Heart right ventricle (tissue), 16 donors: ENCODE measurements around the gene ABHD16B. TPM values are rescaled to one million over a fixed set of nuclear protein-coding genes. Genes with fewer than 3 reads are reported as not detected.

Experiments
- ATAC-seq, 8 donors: fragments of 200-7000 bp; cut with Tn5 transposase; one replicate each; pipeline ENCODE4 v1.9.1; 2020; ENCODE audit warnings: mild to moderate bottlenecking in 8 of 8, moderate library complexity in 8 of 8, moderate number of reproducible peaks in 1 of 8
- DNase-seq, 2 donors: peaks; one replicate each; pipeline ENCODE4 v3.0.0-alpha.2; 2020
- H3K27ac ChIP-seq, 10 donors: fragments of 200-600 bp; sonication (generic) in 2 of 10; one replicate each; pipeline versions ENCODE4 v1.5.0 to v1.8.0; 2020 to 2022; ENCODE audit warnings: mild to moderate bottlenecking in 3 of 10
- H3K27me3 ChIP-seq, 7 donors: fragments of 200-600 bp; one replicate each; pipeline ENCODE4 v1.8.0; 2021 to 2022; ENCODE audit warnings: mild to moderate bottlenecking in 2 of 7
- H3K36me3 ChIP-seq, 9 donors: fragments of 200-600 bp; sonication (generic) in 1 of 9; one replicate each; pipeline versions ENCODE4 v1.5.0 to v1.8.0; 2020 to 2022; ENCODE audit warnings: mild to moderate bottlenecking in 2 of 9
- H3K4me1 ChIP-seq, 9 donors: fragments of 200-600 bp; sonication (generic) in 1 of 9; one replicate each; pipeline versions ENCODE4 v1.5.0 to v1.8.0; 2020 to 2022; ENCODE audit warnings: mild to moderate bottlenecking in 4 of 9
- H3K4me3 ChIP-seq, 10 donors: fragments of 200-600 bp; sonication (generic) in 2 of 10; one replicate each; pipeline versions ENCODE4 v1.5.0 to v1.8.0; 2020 to 2022; ENCODE audit warnings: mild to moderate bottlenecking in 7 of 10, moderate library complexity in 2 of 10
- H3K9me3 ChIP-seq, 11 donors: fragments of 200-600 bp in 10 of 11; sonication (generic) in 2 of 11; one replicate each; pipeline versions ENCODE4 v1.5.0 to v1.8.0; 2013 to 2022; ENCODE audit warnings: mild to moderate bottlenecking in 2 of 11, control low read depth in 1 of 11, moderate library complexity in 1 of 11
- CTCF ChIP-seq, 9 donors: fragments of 200-600 bp; sonication (generic) in 2 of 9; IDR thresholded peaks; one replicate each; pipeline versions ENCODE4 v1.5.0 to v1.8.0; 2021 to 2022; ENCODE audit warnings: antibody characterized with exemption in 9 of 9, mild to moderate bottlenecking in 5 of 9, moderate library complexity in 1 of 9
- whole genome bisulfite sequencing, 2 donors: extraction: QIAGEN DNeasy Blood & Tissue Kit; methylation state at CpG; one replicate each; pipeline ENCODE4 v1.1.7; 2013; ENCODE audit warnings: inconsistent platforms in 1 of 2; 5-methylcytosine and 5-hydroxymethylcytosine counted together
- intact Hi-C, 10 donors: fragments of 100-400 bp; cut with DNase I; formaldehyde crosslinking; loops; one replicate each; pipeline versions ENCODE4 v1.11.1 to v1.14.2; 2022
- polyA plus RNA-seq, 2 donors: library from polyadenylated mRNA; stranded (reverse); fragments of 200-250 nt; gene quantifications; one replicate each; pipeline ENCODE4 v1.2.3, GENCODE V29; 2013
- total RNA-seq, 10 donors: library from RNA; stranded (reverse); fragmentation: NEBNext Ultra II Directional in 3 of 10; extraction: Animal tissue kit (Norgen Biotek cat#: 25700) in 3 of 10; gene quantifications; one replicate each; pipeline versions ENCODE4 v1.2.1 to v1.2.4, GENCODE V29; 2021 to 2023
- donor health status: Arrhythmogenic right ventricular cardiomyopathy.
- donor health status: ischemic (EF 13 %, LVEDD 7.1; RV severe dilation, severe dysfunction).
- donor health status: healthy with polysubstance abuse.
- donor health status: DM: no; HTN: yes; CAD: no.
- donor health status: DM: no; HTN: no; CAD: no.
- donor health status: ischemic (EF 25% LVEDD 6.9; RV normal size, moderate dysfunction).
- donor health status: ischemic (EF 25% LVEDD 5.7; RV mildly dilated, moderate dysfunction).
- donor health status: healthy.
- donor health status: DM: yes; HTN: yes; CAD: no.
- donor health status: Ischemic cardiomyopathy.
- donor health status: ischemic (EF 35%, LVEDD 5.7; RV mildly dilated, moderate dysfunction).
- donor health status: nonischemic (EF 11% LVEDD 7.7; RV severe dilation, severe dysfunction).
- donor health status: DM: yes; HTN: yes; CAD: no.
- donor health status: PGD.
- donor health status: ischemic (EF 29% LVEDD 5.4; RV normal size, mild dysfunction).
- donor health status: nonischemic (EF 23%, LVEDD 6.1; RV moderate dilation, normal function).

Gene ABHD16B
- total and polyA plus RNA-seq, 12 donors, result 0.32 to 0.59 TPM; not detected in 10

DNA sequence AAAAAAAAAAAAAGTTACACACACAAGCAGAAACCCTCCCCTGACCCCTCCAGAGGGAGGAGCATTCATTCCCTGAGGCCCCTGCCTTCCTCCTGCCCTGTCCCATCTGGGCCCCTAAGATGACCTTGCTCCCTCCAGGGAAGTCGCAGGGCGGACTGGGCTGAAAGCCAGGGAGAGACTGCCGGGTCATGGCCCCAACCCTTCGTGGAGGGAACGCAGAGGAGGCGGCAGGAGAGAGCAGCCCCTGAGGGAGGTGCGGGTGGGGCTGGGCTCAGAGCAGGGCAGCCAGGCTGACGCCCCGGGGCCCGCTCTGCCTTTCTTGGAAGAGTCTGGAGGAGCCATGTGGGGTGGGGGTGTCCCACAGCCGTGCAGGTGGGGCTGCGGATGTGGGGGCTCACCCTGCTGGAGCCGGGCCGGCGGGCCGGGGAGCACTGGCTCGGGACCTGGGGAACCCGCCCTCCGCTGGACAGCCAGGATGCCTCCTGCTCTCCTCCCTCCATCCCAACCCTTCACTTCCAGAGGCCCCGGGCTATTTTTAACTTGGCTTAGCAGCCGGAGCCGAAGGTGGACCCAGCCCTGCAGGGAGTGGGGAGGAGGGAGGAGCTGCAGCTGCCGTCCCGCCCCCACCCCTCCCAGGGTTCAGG lies 15.0 kb upstream of the ABHD16B start:
- peaks cover 16 to 56% (median 45%) of the 10 kb centered on the region in 9 donors for H3K4me1 ChIP-seq
- no peaks in the 10 kb centered on the region for H3K9me3 ChIP-seq
- H3K27me3 ChIP-seq, result peaks cover 0 to 59% (median 0%) of the 10 kb centered on the region in 7 donors
- DNase-seq (peak; percentile 89 to 90), ATAC-seq (peak; percentile 68 to 89 (median 86))
- peak overlapping the region in 9 of 10 donors; percentile 2 to 54 (median 32) for H3K4me3 ChIP-seq
- intact Hi-C loops, result no loop called here
- H3K36me3 ChIP-seq, result no peaks in the 10 kb centered on the region
- peak in 3 of 9 donors; percentile 9 to 28 (median 25) for TF ChIP-seq CTCF (IDR thresholded peaks at IDR 0.05)
- peak overlapping the region; percentile 42 to 94 (median 86) for H3K27ac ChIP-seq
- 2% methylated on average over 24 of the region's 24 CpGs for WGBS, 2 donors

- ATAC-seq (no peak), DNase-seq (no peak)
- H3K36me3 ChIP-seq, result no peaks in the 10 kb centered on the region
- intact Hi-C loops, result no loop called here
- WGBS, 2 donors, result 24 to 37% methylated on average over 2 to 3 of the region's 3 CpGs
- peaks cover 0 to 59% (median 0%) of the 10 kb centered on the region in 7 donors for H3K27me3 ChIP-seq
- TF ChIP-seq CTCF (IDR thresholded peaks at IDR 0.05), result no peak
- peak overlapping the region in 3 of 10 donors; percentile 2 to 46 (median 32) for H3K4me3 ChIP-seq
- H3K4me1 ChIP-seq, result peaks cover 16 to 56% (median 45%) of the 10 kb centered on the region in 9 donors
- H3K27ac ChIP-seq, result peak overlapping the region; percentile 49 to 94 (median 86)
- H3K9me3 ChIP-seq, result no peaks in the 10 kb centered on the region
Observed at GRCh38 chr20:63846888-63847236, 14.4 kb upstream of the ABHD16B start.

GRCh38 chr20:63847237-63848002 lies 13.9 kb upstream of the ABHD16B start:
- TF ChIP-seq CTCF (IDR thresholded peaks at IDR 0.05), result no peak
- Histone ChIP-seq H3K36me3 (no peaks in the 10 kb centered on the region), H3K4me3 (peak overlapping the region in 1 of 10 donors; percentile 4), H3K27ac (peak overlapping the region; percentile 49 to 94 (median 86)), H3K4me1 (peaks cover 16 to 61% (median 45%) of the 10 kb centered on the region in 9 donors), H3K27me3 (peaks cover 0 to 56% (median 0%) of the 10 kb centered on the region in 7 donors), H3K9me3 (no peaks in the 10 kb centered on the region)
- peak; percentile 28 to 70 (median 50) for ATAC-seq
- intact Hi-C loops, result no loop called here
- DNase-seq, result peak in 1 of 2 donors; percentile 72
- 30 to 44% methylated on average over 16 of the region's 16 CpGs for WGBS, 2 donors

DNA sequence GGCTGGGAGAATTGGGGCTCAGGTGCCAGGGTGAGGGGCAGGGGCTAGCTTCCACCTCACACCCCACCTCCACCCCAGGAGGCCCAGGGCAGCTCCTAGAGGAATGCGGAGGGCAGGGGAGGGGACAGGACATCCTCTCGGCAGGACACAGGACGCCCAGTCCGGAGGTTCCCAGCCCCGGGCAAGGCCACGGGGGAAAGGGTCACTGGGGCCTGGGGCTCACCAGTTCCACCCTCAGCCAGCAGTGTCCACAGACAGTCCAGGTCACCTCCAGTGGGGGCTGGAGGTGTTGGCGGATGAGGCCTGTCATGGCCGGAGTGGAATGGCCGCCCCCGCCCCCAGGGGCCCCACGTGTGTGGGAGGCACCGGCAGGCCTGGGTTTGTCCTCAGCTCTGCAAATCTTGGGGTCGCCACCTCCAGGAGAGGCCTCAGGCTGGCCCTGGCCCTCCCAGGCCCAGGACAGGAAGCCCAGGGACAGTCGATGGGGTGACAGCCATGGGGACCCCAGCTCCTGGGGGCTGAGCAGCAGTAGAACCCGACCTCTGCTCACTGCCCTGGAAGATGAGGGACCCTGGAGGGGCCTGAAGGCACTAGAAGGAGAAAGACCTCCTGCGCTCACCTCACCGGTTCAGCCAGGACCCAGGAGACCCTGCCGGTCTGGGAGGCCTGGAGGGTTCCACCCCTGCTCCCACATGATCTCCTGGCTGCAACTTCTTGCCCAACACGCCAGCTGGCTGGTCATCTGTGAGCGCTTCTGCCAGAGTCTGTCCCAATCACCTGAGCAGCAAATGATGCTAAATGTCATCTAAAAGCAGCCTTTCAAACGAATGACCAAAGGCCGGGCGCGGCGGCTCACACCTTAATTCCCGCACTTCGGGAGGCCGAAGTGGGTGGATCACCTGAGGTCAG lies 13.0 kb upstream of the ABHD16B start:
- ATAC-seq (peak; percentile 17 to 62 (median 34)), DNase-seq (peak in 1 of 2 donors; percentile 60)
- TF ChIP-seq CTCF (IDR thresholded peaks at IDR 0.05), result no peak
- Histone ChIP-seq H3K9me3 (no peaks in the 10 kb centered on the region), H3K27ac (peak overlapping the region; percentile 49 to 94 (median 86)), H3K4me1 (peaks cover 16 to 66% (median 53%) of the 10 kb centered on the region in 9 donors), H3K27me3 (peaks cover 0 to 48% (median 0%) of the 10 kb centered on the region in 7 donors), H3K4me3 (peak overlapping the region in 1 of 10 donors; percentile 4), H3K36me3 (no peaks in the 10 kb centered on the region)
- 66 to 70% methylated on average over 27 to 28 of the region's 28 CpGs for WGBS, 2 donors
- intact Hi-C loops, result no loop called here
